GM21825 (cell line): Measurements from ENCODE around the gene CLRN2.
"Not testable (repeated sequence)": the region's sequence is repeated elsewhere in the genome, so short reads cannot be mapped to it uniquely, and the experiment has no call there.

ENCODE experiments used
- ATAC-seq: cut with Tn5 transposase; IDR thresholded peaks from one replicate; pipeline ENCODE4 v1.9.1; 2021; ENCODE audit warnings: mild to moderate bottlenecking, moderate library complexity; ENCODE audit not compliant: unreplicated experiment

The CLRN2 gene

DNA sequence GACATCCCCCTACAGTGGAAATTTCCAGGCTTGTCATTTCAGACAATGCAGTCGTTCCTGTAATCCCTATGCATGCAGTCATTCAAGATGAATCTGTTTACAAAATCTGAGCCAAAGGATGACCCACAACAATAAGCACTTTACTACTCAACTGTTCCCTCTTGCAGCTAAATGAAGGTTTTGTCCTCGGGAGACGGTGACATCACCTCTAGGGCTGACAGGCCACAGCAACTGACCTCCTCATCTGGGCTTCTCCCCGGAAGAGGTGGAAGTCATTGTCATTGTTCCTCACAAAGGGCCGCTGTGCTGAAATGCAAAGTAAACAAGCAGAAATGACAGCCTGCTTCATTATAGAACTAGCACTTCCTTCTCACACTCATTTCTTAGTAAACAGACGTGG, 29.2 kb downstream of the CLRN2 start:
- ATAC-seq, result no peak

DNA sequence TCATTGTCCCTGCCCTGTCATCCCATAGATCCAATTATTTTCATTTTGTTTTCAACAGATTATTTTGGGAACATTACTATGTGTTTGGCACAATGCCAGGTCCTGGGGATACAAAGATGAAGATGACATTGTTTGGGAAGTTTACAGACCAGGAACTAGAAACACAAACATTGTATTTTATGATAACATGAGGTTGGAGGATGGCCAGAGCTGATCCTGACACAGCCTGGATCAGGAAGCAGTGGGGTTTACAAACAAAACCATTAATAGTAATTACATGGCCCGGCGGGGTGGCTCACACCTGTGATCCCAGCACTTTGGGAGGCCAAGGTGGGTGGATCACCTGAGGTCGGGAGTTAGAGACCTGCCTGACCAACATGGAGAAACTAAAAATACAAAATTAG, 29.9 kb downstream of the CLRN2 start:
- no peak for ATAC-seq

DNA sequence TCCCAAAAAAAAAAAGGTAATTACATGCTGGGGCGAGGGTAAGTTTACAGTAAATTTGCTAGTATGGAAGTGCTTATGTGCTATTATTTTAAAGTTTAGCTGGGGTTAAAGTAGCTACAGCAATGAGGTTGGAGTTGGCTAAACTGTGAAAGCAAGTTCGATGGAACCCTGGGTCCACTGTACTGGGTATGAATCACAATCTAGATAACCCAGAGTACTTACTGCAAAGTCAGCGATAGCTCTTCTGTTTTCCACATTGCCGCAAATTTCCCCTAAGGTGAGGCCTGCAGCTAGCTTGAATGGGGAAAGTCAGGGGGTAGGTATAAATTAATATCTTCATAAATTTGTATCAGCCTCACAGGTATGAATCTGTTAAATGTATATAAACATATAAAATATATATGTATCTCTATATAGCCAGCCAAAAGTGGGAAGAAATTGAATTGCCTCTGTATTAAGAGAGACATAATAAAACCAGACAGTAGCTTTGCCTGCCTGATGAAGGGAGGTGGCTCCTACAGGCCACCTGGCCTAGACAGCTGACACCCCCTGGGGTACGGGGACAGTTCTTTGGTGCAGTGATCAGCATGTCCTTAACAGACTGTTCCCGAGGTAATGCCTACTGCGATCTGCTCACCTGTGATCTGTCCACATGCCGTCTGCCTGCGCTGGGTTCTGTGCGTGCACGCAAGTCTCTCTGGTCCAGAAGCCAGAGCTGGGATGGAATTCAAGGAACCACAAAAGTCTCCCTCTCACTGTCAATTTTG, 30.6 kb downstream of the CLRN2 start:
- ATAC-seq, result no peak

DNA sequence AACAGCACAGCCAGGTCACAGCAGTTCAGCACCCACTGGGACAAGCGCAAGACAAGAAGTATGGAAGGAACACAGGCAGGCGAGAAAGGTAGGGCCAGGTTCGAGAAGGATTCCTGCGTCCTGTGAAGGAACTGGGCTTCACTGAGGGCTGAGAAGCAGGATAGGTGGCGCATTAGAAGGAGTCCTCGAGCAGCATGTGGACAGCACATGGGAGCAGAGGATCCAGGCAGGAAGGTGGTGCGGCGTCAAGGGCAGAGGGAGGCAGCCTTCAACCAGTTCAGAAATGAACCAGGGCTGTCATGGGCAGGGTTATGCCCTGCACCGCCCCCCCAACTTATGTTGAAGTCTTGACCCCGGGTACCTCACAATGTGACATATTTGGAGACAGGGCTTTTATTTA, 31.3 kb downstream of the CLRN2 start:
- ATAC-seq, result no peak

DNA sequence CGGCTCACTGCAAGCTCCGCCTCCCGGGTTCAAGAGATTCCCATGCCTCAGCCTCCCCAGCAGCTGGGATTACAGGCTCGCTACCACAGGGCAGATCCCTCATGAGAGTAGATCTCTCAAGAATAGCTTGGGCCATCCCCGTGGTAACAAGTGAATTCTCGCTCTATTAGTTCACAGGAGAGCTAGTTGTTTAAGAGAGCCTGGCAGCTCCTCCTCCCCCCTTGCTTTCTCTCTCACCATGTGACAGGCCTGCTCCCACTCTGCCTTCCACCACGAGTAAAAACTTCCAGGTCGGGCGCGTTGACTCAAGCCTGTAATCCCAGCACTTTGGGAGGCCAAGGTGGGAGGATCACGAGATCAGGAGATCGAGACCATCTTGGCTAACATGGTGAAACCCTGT, 31.7 kb downstream of the CLRN2 start:
- no peak for ATAC-seq

DNA sequence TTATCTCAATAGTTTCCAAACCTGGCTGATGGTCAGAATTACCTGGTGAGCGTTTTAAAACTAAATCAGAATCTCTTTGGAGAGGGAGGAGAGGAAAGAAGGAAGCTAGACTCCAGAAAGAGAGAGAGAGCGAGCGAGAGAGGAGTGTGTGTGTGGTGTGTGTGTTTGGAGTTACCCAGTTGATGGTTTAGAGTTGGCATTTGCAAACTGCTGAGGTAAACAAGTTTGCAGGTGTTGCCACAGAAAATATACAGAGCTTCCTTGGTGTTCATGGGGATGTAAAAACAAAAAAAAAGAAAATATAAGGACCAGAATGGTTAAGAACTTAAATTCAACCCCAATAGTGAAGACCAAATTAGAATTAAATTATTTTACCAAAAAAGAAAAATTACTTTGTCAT, 35.6 kb downstream of the CLRN2 start:
- no peak for ATAC-seq

DNA sequence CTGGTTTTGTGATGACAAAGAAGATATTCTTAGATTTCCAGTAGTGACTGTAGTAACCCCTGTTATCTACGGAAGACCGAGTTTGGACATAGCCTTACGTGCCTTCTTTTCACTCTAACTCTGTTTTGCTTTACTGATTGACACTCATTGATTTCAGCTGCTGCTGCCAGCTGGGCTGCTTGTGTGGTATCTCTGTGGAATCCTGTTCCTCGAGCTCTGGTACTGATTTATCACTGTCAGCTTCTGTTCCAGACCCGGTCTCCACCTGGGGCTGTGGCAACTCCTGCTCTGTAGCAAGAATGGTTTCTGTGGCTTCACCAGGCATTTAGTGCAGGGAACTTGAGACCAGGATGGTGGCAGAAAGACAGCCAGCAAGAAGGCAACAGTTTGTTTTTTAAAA, 37.5 kb downstream of the CLRN2 start:
- ATAC-seq, result no peak

DNA sequence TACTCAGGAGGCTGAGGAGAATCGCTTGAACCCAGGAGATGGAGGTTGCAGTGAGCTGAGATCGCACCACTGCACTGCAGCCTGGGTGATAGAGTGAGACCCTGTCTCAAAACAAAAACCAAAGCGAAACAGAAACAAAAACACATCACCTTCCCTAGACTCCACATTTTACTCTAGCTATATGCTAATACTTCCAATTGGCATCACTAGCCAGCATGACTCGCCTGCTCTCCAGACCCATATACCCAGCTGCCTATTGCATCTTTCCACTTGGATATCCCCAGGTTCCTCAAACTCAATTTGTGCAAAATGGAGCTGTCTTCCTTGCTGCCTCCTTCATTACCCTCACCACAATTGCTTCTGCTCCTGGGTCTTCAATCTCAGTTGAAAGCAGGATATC, 39.6 kb downstream of the CLRN2 start:
- no peak for ATAC-seq

DNA sequence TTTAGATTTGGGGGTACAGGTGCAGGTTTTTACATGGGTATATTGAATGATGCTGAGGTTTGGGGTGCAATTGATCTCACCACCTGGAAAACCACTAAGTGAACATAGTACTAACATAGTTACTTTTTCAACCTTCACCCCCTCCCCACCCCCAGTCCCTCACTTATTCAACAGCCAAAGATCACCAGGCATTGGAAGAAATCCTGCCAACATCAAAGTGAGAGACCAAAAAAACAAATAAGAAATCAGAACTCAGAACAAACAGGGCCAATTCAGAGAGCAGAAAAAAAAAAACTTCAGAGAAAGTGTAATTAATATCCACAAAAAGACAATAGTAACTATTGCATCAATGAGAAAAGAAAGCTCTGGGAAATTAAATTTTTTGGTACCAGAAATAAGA, 41.5 kb downstream of the CLRN2 start:
- ATAC-seq, result no peak

DNA sequence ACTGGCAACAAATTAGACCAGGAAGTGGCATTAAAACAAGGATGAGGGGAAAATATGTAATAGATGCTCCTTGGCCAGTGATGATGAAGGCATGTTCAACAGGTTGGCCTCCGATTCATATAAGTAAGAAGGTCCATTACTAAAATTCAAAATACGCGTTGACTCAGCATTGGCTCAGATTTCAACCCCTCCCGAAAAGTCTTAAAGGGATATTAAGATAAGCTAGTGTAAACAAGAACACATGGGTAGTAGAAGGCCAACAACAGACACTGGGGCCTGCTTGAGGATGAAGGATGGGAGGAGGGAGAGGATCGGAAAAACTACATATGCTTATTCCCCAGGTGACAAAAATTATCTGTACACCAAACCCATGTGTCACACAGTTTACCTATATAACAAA, 42.9 kb downstream of the CLRN2 start:
- ATAC-seq, result no peak

DNA sequence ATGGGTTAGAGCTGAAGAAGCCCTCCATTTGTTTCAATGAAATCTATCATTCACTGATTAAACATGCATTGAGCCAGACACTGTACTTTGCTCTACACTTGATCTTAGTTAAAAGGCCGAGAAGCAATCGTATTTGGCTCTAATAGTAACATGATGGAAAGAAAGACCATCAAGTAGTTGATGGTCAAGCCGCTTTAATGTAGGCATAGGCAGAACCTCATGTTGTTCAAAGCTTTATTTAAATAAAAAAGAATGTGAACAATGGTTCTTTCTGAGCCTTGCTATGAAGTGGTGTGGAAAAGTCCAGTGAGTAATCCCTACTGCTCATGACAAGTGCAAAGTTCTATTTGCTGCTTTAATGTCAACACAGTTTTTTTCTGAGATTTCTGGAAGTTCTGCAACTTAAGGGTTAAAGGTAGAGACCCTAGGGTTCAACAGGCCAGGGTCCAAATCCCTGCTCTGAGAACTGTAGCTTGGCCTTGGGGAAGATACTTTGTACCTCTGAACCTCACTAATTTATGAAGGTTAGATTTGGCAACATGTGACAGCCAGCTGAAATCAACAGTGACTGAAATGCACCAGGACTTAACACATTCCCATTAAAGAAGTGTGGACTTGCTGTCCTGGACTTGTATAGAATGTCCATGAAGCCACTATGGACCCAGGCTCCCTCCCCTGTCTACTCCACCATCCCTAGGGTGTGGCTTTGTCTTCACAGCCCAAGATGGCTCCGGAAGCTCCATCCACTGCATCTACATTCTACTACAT, 44.2 kb downstream of the CLRN2 start:
- no peak for ATAC-seq

DNA sequence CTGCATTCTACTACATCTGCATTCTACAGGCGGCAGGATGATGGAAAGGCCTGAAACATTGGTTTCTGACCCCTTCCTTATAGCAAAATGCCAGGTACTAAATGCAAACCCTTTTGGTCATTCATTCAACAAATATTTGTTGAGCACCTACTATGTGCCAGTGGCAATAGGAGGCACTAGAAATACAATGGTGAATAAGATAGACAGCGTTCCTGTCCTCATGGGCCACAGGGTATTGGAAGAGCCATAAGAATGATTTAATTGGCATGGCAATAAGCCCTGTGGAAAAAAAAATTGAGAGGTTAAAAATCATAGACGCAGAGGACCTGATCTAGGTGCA, 44.7 kb downstream of the CLRN2 start:
- ATAC-seq, result no peak

DNA sequence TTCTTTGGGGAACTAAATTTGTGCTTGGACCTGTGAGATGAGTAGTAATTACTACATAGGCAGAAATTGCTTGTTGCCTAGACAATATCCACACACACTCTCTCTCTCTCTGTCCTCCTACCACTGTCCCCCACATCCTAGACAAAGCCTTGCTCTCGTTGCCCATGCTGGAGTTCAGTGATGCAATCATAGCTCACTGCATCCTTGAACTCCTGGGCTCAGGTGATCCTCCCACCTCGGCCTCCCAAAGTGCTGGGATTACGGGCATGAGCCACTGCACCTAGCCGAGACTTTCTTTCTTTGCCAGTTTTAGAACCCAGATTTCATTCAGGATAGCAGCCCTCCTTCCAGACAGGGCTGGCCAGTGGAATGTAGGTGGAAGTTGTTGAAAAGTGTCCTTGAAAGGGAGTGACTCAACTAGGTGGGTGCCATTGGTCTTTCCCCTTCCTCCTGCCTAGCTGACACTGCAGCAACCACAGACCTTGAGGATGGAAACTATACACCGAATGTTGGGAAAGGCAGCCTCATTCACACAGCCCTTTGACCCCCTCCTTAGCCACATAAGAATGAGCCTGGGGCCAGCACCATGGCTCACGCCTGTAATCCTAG, 45.2 kb downstream of the CLRN2 start:
- ATAC-seq, result no peak

DNA sequence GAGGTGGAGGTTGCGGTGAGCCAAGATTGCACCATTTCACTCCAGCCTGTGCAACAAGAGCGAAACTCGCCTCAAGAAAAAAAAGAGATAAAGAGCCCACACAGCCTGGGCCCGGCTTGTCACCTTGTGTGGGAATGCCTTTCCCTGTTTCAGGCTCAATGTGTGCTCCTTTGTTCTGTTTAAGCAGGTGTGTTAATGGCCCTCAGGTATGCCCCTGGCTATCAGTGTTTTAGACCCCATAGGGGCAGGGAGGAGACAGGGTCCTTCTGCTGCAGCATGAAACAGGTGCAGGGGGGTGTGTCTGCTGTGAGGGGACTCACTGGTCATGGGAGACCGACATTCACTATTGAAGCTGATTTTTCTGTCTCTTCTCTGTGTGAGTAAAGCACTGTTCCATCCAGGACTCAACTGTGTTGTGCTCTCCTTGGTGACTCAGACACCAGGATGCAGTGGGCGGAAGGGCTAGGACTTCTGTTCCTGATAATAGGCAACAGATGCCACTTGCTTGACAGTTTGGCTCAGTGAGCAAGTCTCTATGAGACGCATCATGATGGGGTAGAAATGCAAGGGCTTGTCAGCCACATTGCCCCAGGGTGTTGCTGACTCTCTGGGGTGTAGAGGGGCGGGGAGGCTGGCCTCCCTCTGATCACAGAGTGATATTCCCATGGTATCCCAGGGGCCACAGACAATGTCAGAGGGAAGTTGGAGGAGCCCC, 46.4 kb downstream of the CLRN2 start:
- no peak for ATAC-seq

DNA sequence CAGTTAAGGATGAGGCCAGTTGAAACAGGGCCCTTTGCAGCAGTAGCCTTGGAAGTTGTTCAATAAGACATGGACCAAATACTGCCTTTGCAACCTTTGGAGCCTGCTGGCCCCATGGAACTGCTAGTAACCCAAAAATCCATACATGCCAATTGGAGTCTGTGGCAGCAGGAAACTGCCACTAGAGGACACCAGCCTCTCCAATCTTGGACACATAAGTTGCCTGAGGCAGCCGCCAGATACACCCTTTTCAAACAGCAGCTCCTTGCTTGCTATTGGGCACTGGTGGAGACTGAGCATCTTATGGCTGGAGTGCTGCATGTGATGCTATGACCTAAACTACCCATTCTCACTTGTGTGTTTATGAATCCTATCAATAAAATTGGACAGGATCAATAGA, 47.2 kb downstream of the CLRN2 start:
- no peak for ATAC-seq

DNA sequence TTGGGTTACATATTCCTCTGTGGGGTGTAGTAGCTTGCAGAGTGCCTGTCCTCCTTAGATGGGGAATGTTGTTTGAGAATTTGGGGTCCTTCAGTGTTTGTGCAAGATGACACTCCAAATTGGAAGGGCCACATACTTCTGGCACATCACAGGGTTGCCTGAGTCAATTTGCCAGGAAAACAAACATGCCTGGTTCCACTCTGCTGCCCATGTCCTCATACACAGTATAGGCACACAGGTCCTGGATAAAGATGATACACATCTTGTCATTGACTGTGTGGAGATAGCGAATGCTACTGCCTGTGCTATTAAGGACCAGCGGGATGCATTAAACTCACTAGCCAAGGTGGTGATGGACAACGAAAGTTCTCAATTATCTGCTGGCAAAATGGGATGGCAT, 50.9 kb downstream of the CLRN2 start:
- ATAC-seq, result no peak

DNA sequence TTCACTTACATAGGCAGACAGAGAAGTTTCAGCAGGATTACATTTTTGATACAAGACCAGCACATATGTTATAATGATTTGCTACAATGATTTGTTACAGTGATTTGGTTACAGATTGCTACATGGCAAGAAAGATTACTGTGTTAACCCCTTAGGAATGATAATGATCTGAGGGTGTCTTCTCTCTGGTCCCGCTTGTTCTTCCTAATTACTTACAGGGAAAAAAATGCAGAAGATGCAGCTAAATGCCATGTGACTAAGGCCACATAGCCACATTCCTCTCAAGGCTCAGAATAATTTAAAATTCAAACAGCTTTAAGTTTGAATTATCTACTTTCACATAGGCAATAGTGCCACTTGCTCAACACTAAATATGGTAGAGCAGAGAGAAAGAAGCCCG, 52.3 kb downstream of the CLRN2 start:
- no peak for ATAC-seq

DNA sequence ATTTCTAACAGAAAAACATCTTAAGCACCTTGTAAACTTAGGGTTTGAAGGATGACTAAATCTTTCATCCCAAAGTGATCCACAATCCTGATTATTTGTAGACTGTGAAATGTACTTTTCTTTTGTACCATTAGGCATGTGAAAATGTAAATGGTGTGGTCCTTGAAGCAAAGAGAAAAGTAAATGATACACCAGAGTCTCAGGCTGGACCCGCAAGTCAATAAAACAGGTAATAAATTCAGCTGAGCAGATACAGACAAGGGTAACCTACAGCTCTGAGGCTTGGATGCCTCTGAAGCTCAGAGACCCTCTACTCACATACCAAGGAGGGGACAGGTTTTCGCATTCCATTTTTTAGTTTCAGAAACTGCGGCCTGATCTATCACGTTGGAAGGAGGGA, 59.2 kb downstream of the CLRN2 start:
- ATAC-seq, result no peak

DNA sequence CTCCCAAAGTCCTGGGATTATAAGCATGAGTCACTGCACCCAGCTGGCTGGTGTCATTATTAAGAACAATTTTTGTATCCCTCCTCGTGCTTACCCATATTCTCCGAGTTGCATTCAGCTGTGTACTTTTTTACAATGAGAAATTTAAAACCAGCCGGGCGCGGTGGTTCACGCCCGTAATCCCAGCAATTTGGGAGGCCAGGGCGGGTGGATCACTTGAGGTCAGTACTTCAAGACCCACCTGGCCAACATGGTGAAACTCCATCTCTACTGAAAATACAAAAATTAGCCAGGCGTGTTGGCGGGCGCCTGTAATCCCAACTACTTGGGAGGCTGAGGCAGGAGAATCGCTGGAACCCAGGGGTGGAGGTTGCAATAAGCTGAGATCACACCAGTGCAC, 60.2 kb downstream of the CLRN2 start:
- not testable (repeated sequence) for ATAC-seq
